Mononuclear cell (primary cell): ENCODE results near the gene ERO1A. TPM values are rescaled to one million over a fixed set of nuclear protein-coding genes. Genes with fewer than 3 reads are reported as not detected.

ENCODE experiments used
- H3K27me3 ChIP-seq: 2 replicates; pipeline ENCODE4 v1.6.0; 2011; ENCODE audit warnings: low read length, control low read depth; ENCODE audit not compliant: insufficient read depth
- H3K4me1 ChIP-seq: 2 replicates; pipeline ENCODE4 v1.5.1; 2011; ENCODE audit warnings: mild to moderate bottlenecking, low read length, control low read depth; ENCODE audit not compliant: insufficient read depth
- H3K4me3 ChIP-seq: 2 replicates; pipeline ENCODE4 v1.5.1; 2011; ENCODE audit warnings: mild to moderate bottlenecking, low read length, moderate library complexity
- H3K9me3 ChIP-seq: 2 replicates; pipeline ENCODE4 v1.5.1; 2011; ENCODE audit warnings: low read depth, mild to moderate bottlenecking, control low read depth, low read length
- total RNA-seq: library from RNA; depleted of rRNA; stranded (reverse); fragments of >200 nt; gene quantifications from one replicate; pipeline ENCODE4 v1.2.3, GENCODE V29; 2012

The ERO1A gene
- total RNA-seq, 1 donor, result 71.6 TPM

GRCh38 chr14:52598568-52598967, 96.8 kb downstream of the ERO1A start:
- no peaks in the 10 kb centered on the region for H3K27me3 ChIP-seq
- no peak overlapping the region for H3K4me3 ChIP-seq
- H3K9me3 ChIP-seq, result no peaks in the 10 kb centered on the region
- H3K4me1 ChIP-seq, result no peaks in the 10 kb centered on the region

GRCh38 chr14:52596861-52597260, 98.5 kb downstream of the ERO1A start:
- Histone ChIP-seq H3K4me1 (no peaks in the 10 kb centered on the region), H3K4me3 (no peak overlapping the region), H3K9me3 (no peaks in the 10 kb centered on the region), H3K27me3 (no peaks in the 10 kb centered on the region)

GRCh38 chr14:52596320-52596719, 99.0 kb downstream of the ERO1A start:
- no peaks in the 10 kb centered on the region for H3K27me3 ChIP-seq
- no peaks in the 10 kb centered on the region for H3K9me3 ChIP-seq
- no peak overlapping the region for H3K4me3 ChIP-seq
- H3K4me1 ChIP-seq, result no peaks in the 10 kb centered on the region

- H3K4me1 ChIP-seq, result no peaks in the 10 kb centered on the region
- H3K4me3 ChIP-seq, result no peak overlapping the region
- no peaks in the 10 kb centered on the region for H3K27me3 ChIP-seq
- no peaks in the 10 kb centered on the region for H3K9me3 ChIP-seq
Observed at GRCh38 chr14:52590318-52590717, 105.0 kb downstream of the ERO1A start.

Other genes with a start within 250 kb of the ERO1A start
- 18.5 TPM for gene TXNDC16, start 143.1 kb downstream of the ERO1A start, total RNA-seq
- 0.10 TPM for gene GPR137C, start 142.7 kb downstream of the ERO1A start, total RNA-seq
- gene PSMC6, start 11.6 kb upstream of the ERO1A start, total RNA-seq, result 117 TPM
- 25.2 TPM for gene STYX, start 34.6 kb upstream of the ERO1A start, total RNA-seq
- 4.3 TPM for gene GNPNAT1, start 96.0 kb upstream of the ERO1A start, total RNA-seq